Measurements from ENCODE around the gene C6orf136. TPM values are rescaled to one million over a fixed set of nuclear protein-coding genes. Genes with fewer than 3 reads are reported as not detected.

C6orf136 gene
- total RNA-seq, 1 donor from 2014 or later: 17.2 TPM

DNA sequence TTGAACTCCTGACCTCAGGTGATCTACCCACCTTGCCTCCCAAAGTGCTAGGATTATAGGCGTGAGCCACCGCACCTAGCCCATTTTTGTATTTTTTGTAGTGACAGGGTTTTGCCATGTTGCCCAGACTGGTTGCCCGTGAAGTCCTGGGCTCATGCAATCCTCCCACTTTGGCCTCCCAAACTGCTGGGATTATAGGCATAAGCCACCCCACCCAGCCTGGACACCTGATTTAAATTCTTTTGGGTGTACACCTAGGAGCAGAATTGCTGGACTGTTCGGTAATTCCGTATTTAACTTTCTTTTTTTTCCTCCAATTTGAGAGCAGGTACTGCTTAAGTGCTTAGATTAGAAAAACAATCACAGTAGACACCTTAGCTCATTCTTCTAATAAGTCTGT is 49.5 kb downstream of the C6orf136 start:
- no peak overlapping the region for H3K27ac Mint-ChIP-seq (ENCODE audit: unreplicated experiment)
- peaks cover 20% of the 10 kb centered on the region for H3K4me1 Mint-ChIP-seq (ENCODE audit: unreplicated experiment)
- no peak overlapping the region for H3K4me3 Mint-ChIP-seq (ENCODE audit: unreplicated experiment)
- no peak for DNase-seq (ENCODE audit: extremely low spot score, unreplicated experiment)
- TF ChIP-seq, protein P1, sequence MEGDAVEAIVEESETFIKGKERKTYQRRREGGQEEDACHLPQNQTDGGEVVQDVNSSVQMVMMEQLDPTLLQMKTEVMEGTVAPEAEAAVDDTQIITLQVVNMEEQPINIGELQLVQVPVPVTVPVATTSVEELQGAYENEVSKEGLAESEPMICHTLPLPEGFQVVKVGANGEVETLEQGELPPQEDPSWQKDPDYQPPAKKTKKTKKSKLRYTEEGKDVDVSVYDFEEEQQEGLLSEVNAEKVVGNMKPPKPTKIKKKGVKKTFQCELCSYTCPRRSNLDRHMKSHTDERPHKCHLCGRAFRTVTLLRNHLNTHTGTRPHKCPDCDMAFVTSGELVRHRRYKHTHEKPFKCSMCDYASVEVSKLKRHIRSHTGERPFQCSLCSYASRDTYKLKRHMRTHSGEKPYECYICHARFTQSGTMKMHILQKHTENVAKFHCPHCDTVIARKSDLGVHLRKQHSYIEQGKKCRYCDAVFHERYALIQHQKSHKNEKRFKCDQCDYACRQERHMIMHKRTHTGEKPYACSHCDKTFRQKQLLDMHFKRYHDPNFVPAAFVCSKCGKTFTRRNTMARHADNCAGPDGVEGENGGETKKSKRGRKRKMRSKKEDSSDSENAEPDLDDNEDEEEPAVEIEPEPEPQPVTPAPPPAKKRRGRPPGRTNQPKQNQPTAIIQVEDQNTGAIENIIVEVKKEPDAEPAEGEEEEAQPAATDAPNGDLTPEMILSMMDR (IDR thresholded peaks at IDR 0.05): no peak
- no peaks in the 10 kb centered on the region for H3K27me3 Mint-ChIP-seq (ENCODE audit: unreplicated experiment)
- no peaks in the 10 kb centered on the region for H3K9me3 Mint-ChIP-seq (ENCODE audit: unreplicated experiment)
- peaks cover 6% of the 10 kb centered on the region for H3K36me3 Mint-ChIP-seq (ENCODE audit: unreplicated experiment)

DNA sequence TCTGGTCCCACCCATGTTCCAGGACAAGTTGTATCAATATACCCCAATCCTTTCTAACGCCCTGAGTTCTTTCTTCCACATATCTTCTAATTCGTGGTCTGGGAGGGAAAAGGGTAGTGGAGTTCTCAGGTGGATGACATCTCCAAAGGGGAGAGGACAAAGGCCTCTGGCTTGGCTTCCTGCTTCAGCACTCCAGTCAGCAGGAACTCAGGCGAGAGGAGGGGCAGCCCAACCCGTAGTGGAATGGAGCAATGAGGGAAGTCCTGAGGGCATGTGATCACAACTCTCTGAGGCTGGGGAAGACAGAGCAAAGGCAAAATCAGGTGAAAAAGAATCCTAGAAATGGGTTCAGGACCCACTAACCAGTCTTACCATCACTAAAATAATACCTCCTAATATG is 53.4 kb downstream of the C6orf136 start:
- Mint-ChIP-seq H3K36me3 (ENCODE audit: unreplicated experiment) (peaks cover 35% of the 10 kb centered on the region), H3K9me3 (ENCODE audit: unreplicated experiment) (no peaks in the 10 kb centered on the region), H3K4me1 (ENCODE audit: unreplicated experiment) (peaks cover 7% of the 10 kb centered on the region), H3K4me3 (ENCODE audit: unreplicated experiment) (no peak overlapping the region), H3K27ac (ENCODE audit: unreplicated experiment) (no peak overlapping the region), H3K27me3 (ENCODE audit: unreplicated experiment) (no peaks in the 10 kb centered on the region)
- DNase-seq (ENCODE audit: extremely low spot score, unreplicated experiment): no peak
- TF ChIP-seq, protein P1 (IDR thresholded peaks at IDR 0.05): no peak

Other genes starting within 250 kb of the C6orf136 start
- gene HLA-E, start 157.6 kb upstream of the C6orf136 start, total RNA-seq: 170 and 174 TPM in 2 replicates
- 81.0 and 84.4 TPM in 2 replicates for gene GNL1, start 90.6 kb upstream of the C6orf136 start, total RNA-seq
- gene PRR3, start 89.8 kb upstream of the C6orf136 start, total RNA-seq: 12.1 and 17.1 TPM in 2 replicates
- gene ABCF1, start 75.7 kb upstream of the C6orf136 start, total RNA-seq: 63.8 and 70.5 TPM in 2 replicates
- 82.1 and 87.6 TPM in 2 replicates for gene PPP1R10, start 29.9 kb upstream of the C6orf136 start, total RNA-seq
- 36.6 and 39.2 TPM in 2 replicates for gene MRPS18B, start 29.3 kb upstream of the C6orf136 start, total RNA-seq
- 17.3 and 20.0 TPM in 2 replicates for gene ATAT1, start 20.3 kb upstream of the C6orf136 start, total RNA-seq
- gene DHX16, start 25.9 kb downstream of the C6orf136 start, total RNA-seq: 28.7 TPM in 2 replicates
- gene PPP1R18, start 39.5 kb downstream of the C6orf136 start, total RNA-seq: 134 and 135 TPM in 2 replicates
- 28.1 and 31.5 TPM in 2 replicates for gene NRM, start 43.9 kb downstream of the C6orf136 start, total RNA-seq
- gene MDC1, start 70.1 kb downstream of the C6orf136 start, total RNA-seq: 37.7 and 40.1 TPM in 2 replicates
- gene TUBB, start 73.2 kb downstream of the C6orf136 start, total RNA-seq: 725 and 729 TPM in 2 replicates
- 86.8 and 88.1 TPM in 2 replicates for gene FLOT1, start 95.6 kb downstream of the C6orf136 start, total RNA-seq
- gene IER3, start 97.4 kb downstream of the C6orf136 start, total RNA-seq: 395 and 418 TPM in 2 replicates
- gene DDR1, start 237.4 kb downstream of the C6orf136 start, total RNA-seq: 130 and 146 TPM in 2 replicates

Measured in osteocyte (in vitro differentiated cells).